Activated CD4-positive, alpha-beta T cell treated with anti-CD3 and anti-CD28 coated beads, Interleukin-2, amount 10 ng/mL, durations not matched to agents 24 days and 14 days (primary cell): ENCODE results near the gene MAP4K4. TPM values are rescaled to one million over a fixed set of nuclear protein-coding genes. Genes with fewer than 3 reads are reported as not detected.

Experiments
- total RNA-seq: library from RNA; stranded (reverse); gene quantifications from 2 replicates; pipeline ENCODE4 v1.2.3, GENCODE V29; 2022

The MAP4K4 gene
- total RNA-seq, 1 donor from 2014 or later = 42.6 TPM

Other genes with a start within 250 kb of the MAP4K4 start
- gene RFX8, start 222.6 kb upstream of the MAP4K4 start, total RNA-seq = 0.38 and 0.49 TPM in 2 replicates